WERI-Rb-1 (cell line): Measurements from ENCODE around the gene PELO.

Experiments used
- DNase-seq: peaks from one replicate; pipeline ENCODE4 v3.0.0-alpha.2; 2020
- H3K27ac ChIP-seq: fragments of 250-450 bp; sonication (Bioruptor Pico); 2 replicates; pipeline ENCODE4 v1.5.1; 2020; ENCODE audit warnings: mild to moderate bottlenecking, moderate library complexity
- H3K27me3 ChIP-seq: fragments of 250-450 bp; sonication (Bioruptor Pico); 2 replicates; pipeline ENCODE4 v1.5.1; 2021; ENCODE audit warnings: mild to moderate bottlenecking, low read depth, moderate library complexity; ENCODE audit not compliant: insufficient read depth, severe bottlenecking
- H3K36me3 ChIP-seq: fragments of 250-450 bp; sonication (Bioruptor Pico); 2 replicates; pipeline ENCODE4 v1.5.1; 2020; ENCODE audit warnings: mild to moderate bottlenecking, moderate library complexity
- H3K4me3 ChIP-seq: 2 replicates; pipeline ENCODE4 v1.5.1; 2011; ENCODE audit warnings: low read depth, mild to moderate bottlenecking, control low read depth, low read length
- H3K9me3 ChIP-seq: fragments of 250-450 bp; sonication (Bioruptor Pico); 2 replicates; pipeline ENCODE4 v1.5.1; 2021; ENCODE audit warnings: mild to moderate bottlenecking, moderate library complexity; ENCODE audit not compliant: severe bottlenecking
- CTCF ChIP-seq: IDR thresholded peaks from 2 replicates; pipeline ENCODE4 v1.5.1; 2011; ENCODE audit warnings: low read depth, mild to moderate bottlenecking, control low read depth, inconsistent platforms, low read length

PELO gene

GRCh38 chr5:52799358-52799982, 11.8 kb downstream of the PELO start:
- H3K27ac ChIP-seq, result peak overlapping the region; percentile 77
- peaks cover 26% of the 10 kb centered on the region for H3K36me3 ChIP-seq
- no peak for TF ChIP-seq CTCF
- H3K9me3 ChIP-seq, result no peaks in the 10 kb centered on the region
- H3K27me3 ChIP-seq, result no peaks in the 10 kb centered on the region
- peak overlapping the region; percentile 89 for H3K4me3 ChIP-seq
- peak; percentile 26 for DNase-seq

- no peaks in the 10 kb centered on the region for H3K27me3 ChIP-seq
- H3K4me3 ChIP-seq, result peak overlapping the region; percentile 89
- H3K27ac ChIP-seq, result peak overlapping the region; percentile 77
Measured at GRCh38 chr5:52799983-52800393, 12.3 kb downstream of the PELO start.

GRCh38 chr5:52800394-52801213, 12.9 kb downstream of the PELO start:
- no peaks in the 10 kb centered on the region for H3K9me3 ChIP-seq
- peak; percentile 36 for DNase-seq
- peak overlapping the region; percentile 89 for H3K4me3 ChIP-seq
- peaks cover 26% of the 10 kb centered on the region for H3K36me3 ChIP-seq
- no peaks in the 10 kb centered on the region for H3K27me3 ChIP-seq
- peak overlapping the region; percentile 77 for H3K27ac ChIP-seq
- TF ChIP-seq CTCF, result 0 out of 2 replicates have a peak, but pooled peaks have one; percentile 3

More at GRCh38 chr5:52799983-52800393, 12.3 kb downstream of the PELO start:
- Histone ChIP-seq H3K36me3 (peaks cover 26% of the 10 kb centered on the region), H3K9me3 (no peaks in the 10 kb centered on the region)
- peak; percentile 95 for DNase-seq
- TF ChIP-seq CTCF, result no peak

GRCh38 chr5:52801329-52801728, 13.6 kb downstream of the PELO start:
- Histone ChIP-seq H3K36me3 (peaks cover 26% of the 10 kb centered on the region), H3K9me3 (no peaks in the 10 kb centered on the region), H3K4me3 (peak overlapping the region; percentile 89), H3K27me3 (no peaks in the 10 kb centered on the region), H3K27ac (peak overlapping the region; percentile 77; the same call in 1 of the 2 replicates)
- no peak for DNase-seq
- TF ChIP-seq CTCF, result no peak

- Histone ChIP-seq H3K36me3 (peaks cover 26% of the 10 kb centered on the region), H3K4me3 (no peak overlapping the region), H3K27ac (no peak overlapping the region), H3K27me3 (no peaks in the 10 kb centered on the region), H3K9me3 (no peaks in the 10 kb centered on the region)
- no peak for TF ChIP-seq CTCF
- no peak for DNase-seq
Measured at GRCh38 chr5:52802272-52802973, 14.7 kb downstream of the PELO start.
